Activated CD4-positive, alpha-beta T cell treated with anti-CD3 and anti-CD28 coated beads for 4 hours (primary cell): Measurements from ENCODE around the gene IQCK.

Source experiments
- DNase-seq, 2 donors: peaks; one replicate each; pipeline ENCODE4 v3.0.0-alpha.2; 2020

Gene IQCK

GRCh38 chr16:19808061-19808641 is 90.1 kb downstream of the IQCK start:
- no peak for DNase-seq

DNA sequence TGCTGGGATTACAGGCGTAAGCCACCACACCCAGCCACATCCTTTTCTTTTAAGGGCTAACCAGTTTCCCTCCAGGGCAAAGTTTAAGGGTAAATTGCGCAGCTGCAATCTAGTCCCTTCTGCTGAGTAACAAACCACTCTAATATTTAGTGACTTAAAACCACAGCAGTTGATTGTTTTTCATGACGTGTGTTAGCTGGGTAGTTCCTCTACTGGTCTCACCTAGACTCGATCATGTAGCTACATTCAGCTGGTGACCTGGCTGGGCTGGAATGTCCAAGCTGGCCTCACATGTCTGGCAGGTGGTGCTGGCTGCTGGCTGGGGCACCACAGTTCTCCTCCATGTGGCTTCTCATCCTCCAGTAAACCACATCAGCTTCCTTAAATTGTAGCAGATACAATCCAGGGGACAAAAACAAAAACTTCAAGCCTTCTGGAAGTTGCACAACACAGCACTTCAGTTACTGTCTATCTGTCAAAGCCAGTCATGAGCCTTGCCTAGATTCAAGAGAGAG is 91.1 kb downstream of the IQCK start:
- DNase-seq, result no peak

DNA sequence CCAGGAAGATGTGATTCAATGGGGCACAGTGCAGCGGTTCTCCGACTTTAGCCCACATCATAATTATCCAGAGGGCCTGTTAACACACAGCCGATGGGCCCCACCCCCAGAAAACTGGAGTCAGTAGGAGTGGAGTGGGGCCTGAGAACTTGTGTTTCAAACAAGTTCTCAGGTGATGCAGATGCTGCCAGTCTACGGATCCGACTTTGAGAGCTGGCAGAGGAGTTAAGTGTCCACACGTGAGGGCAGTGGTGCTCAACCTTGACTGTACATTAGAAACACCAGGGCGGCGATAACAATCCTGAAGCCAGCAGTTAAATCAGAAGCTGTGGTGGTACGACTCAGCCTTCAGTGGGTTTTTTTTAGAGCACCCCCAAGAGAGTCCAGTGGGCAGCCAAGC is 91.6 kb downstream of the IQCK start:
- no peak for DNase-seq

- DNase-seq, result no peak
Observed at GRCh38 chr16:19810817-19811731, 93.0 kb downstream of the IQCK start.

GRCh38 chr16:19812986-19813385 is 94.9 kb downstream of the IQCK start:
- DNase-seq, result no peak

- no peak for DNase-seq
Observed at GRCh38 chr16:19815418-19815817, 97.3 kb downstream of the IQCK start.

GRCh38 chr16:19817122-19817521 is 99.1 kb downstream of the IQCK start:
- DNase-seq, result no peak

DNA sequence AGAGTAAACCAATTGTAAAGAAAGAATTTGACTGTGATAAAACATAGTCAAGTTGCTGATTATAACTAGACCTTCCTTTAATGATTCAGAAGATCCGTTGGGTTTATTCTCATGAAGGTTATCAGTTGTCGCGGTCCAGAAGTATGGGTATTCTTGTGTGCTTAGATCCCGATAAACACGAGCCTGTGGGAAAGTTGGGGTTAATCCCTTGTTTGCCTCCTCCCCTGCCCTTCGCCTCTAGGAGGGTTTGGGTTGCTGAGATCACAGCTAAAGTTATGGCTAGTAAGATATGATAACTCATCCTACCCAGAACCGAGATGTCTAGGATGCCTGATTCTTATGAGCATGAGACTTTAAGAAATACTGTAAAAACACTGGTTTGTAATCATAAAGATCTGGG is 99.8 kb downstream of the IQCK start:
- DNase-seq, result no peak

DNA sequence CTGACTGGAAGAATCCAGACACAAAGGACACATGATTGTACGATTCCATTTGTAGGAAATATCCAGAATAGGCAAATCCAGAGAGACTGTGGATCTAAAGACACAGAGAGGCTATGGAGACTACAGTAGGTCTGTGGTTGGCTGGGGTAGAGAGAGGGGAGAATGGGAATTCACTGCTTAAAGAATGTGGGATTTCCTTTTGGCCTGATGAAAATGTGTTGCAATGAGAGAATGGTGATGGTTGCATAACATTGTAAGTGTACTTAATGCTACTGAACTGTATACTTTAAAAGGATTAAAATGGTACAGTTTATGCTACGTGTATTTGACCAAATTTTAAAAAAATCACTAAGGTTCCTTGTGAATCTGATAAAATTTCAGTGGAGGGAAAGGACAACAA is 104.5 kb downstream of the IQCK start:
- no peak for DNase-seq

GRCh38 chr16:19823322-19823721 is 105.3 kb downstream of the IQCK start:
- no peak for DNase-seq

GRCh38 chr16:19824216-19824615 is 106.1 kb downstream of the IQCK start:
- no peak for DNase-seq

GRCh38 chr16:19829844-19830692 is 112.0 kb downstream of the IQCK start:
- no peak for DNase-seq

DNA sequence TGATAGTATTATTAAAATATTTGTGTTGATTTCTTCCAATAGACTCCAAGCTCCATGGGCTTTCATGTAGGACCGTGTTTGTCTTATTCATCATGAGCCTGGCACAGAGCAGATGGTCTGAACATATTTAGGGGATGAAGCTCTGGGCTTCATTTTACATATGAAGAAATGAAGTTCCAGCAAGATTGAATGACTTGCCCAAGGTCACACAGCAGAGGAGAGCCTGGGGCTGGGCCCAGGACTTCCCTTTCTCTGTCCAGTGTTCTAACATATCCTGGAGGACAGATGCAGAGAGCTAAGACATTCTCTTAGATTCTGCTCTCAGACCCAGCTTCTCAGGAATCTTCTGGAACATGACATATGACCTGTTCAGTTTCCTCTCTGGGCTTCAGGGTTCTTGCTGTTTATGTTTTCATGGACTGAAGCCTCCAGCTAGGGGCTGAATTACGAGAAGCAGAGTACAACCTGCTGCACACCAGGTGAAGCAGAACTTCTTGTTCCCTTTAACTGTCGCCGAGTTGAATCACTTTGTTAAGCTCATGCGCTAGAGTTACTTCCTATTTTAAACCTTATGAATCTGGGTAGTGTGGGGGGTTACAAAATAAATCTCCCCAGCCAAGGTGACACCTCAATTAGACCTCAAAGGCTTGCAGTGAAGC is 113.0 kb downstream of the IQCK start:
- DNase-seq, result no peak

- no peak for DNase-seq
Observed at GRCh38 chr16:19831678-19832077, 113.6 kb downstream of the IQCK start.

- DNase-seq, result no peak
Observed at GRCh38 chr16:19833176-19833575, 115.1 kb downstream of the IQCK start.

DNA sequence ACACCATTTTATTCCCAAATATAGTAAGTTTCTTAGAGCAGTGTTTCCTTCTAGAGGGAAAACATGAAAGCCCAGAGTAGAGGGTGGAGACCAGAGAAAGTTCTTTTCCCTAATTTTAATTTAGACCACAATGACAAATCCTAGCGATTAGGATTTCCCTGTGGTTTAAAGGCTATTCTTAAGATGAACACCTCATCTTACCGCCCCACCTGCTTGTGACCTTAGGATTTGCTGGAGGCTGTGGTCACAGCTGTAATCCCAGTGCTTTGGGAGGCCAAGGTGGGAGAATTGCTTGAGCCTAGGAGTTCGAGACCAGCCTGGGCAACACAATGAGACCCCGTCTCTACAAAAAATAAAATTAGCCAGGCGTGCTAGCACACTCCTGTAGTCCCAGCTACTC is 115.5 kb downstream of the IQCK start:
- no peak for DNase-seq

DNA sequence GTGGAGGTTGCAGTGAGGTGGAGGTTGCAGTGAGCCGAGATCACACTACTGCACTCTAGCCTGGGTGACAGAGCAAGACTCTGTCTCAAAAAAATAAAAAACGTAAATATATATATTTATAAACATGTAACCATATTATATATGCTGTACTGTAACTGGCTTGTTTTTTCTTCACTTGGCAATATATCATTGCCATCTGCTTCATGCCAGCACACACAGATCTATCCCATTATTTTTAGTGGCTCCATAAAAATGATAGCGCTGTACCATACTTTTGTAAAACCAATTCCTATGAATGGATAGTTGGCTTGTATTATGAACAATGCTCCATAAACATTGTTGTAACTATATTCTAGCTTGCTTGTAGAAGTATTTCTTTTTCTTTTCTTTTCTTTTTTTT is 117.1 kb downstream of the IQCK start:
- no peak for DNase-seq

DNA sequence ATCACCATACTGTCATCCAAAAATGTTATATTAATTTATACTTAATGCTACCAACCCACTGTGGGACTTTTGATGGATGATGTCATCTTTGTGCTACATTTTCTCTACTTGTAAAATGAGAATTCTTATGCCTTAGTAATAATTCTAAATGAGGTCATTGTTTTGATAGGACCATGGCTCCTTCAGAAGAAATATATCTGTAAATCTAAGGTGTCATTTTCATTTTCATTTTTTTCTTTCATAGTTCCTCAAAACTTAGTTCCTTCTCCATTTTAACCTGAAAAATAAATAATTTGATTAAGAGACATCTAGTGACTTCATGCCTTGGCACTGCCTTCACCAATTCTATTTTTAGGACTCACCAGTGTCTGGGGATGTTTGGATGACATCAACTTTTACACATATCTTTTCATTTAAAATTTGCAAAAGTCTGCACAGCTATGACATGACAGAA is 117.9 kb downstream of the IQCK start:
- DNase-seq, result no peak

DNA sequence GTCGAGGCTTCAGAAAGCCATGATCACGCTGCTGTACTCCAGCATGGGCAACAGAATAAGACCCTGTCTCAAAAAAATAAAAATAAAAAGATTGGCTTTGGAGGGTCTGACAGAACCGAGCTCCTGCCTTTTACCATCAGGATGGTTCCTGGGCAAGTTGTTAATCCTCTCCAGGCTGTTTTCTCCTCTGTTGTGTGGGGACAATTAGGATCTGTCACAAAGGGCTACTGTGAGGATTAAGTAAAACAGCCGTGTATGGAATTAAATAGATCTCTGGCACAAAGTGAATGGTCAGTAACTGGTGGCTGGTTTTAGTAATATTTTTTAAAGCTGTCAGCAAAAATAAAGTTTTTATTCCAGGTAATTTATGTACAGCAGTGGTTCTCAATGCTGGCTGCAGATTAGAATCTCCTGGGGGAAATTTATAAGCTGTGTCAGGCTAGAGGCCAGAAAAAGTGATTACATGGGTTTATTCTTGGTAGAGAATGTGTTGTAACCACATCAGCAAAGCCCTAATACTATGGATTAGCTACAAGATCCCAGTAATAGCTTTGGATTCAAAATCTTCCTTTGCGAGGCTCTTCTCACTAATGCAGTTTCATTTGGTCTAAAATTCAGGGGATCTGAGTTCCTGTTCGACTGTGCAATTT is 119.4 kb downstream of the IQCK start:
- DNase-seq, result no peak

- DNase-seq, result no peak
Observed at GRCh38 chr16:19837984-19838707, 120.1 kb downstream of the IQCK start.

DNA sequence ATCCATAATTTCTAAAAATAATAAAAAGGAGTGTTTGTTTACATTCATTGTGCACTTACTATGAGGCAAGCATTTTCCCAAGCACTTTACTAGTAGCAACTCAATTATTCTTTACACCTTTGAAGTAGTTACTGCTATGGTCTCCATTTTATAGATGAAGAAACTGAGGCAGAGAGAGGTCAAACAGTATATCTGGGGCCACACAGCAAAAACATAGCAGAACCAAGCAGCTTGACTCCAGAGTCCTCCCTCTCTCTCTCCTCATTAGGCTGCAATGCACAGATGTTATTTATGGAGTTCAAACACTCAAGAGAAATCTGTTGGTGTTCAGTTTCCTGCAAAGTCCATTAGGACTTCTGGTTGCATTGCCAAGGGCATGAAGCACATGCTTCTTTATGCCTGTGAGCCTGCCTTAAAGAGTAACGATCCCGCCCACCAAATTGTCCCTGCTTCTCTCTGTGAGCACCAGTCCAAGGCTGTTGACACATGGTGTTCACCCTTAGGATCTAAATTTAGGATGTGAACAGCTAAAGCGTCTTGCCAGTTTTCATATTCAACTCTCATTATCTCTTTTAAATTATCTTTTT is 122.5 kb downstream of the IQCK start:
- DNase-seq, result no peak
